GM18502 (cell line): ENCODE measurements around the gene RAD51.

Source experiments
- ATAC-seq: cut with Tn5 transposase; IDR thresholded peaks from one replicate; pipeline ENCODE4 v1.9.1; 2021; ENCODE audit warnings: mild to moderate bottlenecking; ENCODE audit not compliant: unreplicated experiment, poor library complexity

Gene RAD51

GRCh38 chr15:40775740-40776536, 81.0 kb downstream of the RAD51 start:
- no peak for ATAC-seq

GRCh38 chr15:40776537-40777141, 81.7 kb downstream of the RAD51 start:
- ATAC-seq, result no peak
